Measurements from ENCODE around the gene GPR18. TPM values are rescaled to one million over a fixed set of nuclear protein-coding genes. Genes with fewer than 3 reads are reported as not detected.
A peak's percentile ranks its signal among the peaks of the same experiment; 100 is the strongest.

Gene GPR18
- total and polyA plus RNA-seq, 2 of the 13 experiments (the other 11 are each of a cell fraction or from before 2014, with no cell fraction given) = not detected

DNA sequence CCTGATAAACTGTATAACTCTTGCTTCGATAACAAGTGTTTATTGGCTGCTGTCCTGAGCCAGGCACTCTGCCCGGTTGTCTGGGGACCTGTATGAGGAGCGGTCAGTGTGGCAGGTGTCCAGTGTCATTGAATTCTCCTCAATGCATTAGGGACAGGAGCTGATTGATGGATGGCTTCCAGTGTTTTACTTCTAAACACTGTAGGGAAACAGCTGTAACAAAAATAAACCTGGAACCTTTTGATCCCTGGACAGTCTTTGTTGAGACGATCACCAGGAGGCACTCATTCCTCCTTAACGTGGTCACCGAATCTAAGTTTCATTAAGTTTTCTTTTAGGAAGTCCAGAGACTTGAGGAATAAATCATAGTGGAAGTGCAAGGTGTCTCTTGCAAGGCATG lies 39.6 kb downstream of the GPR18 start (continued):
- TF ChIP-seq TFDP1 (CRISPR knock-in tag; IDR thresholded peaks at IDR 0.05; ENCODE audit: borderline replicate concordance) = no peak
- TF ChIP-seq ZNF292 (CRISPR knock-in tag; IDR thresholded peaks at IDR 0.05; ENCODE audit: borderline replicate concordance, low read depth) = no peak
- no peak for TF ChIP-seq NFIC (IDR thresholded peaks at IDR 0.05; ENCODE audit: low read length)

GRCh38 chr13:99218126-99218525 lies 40.1 kb downstream of the GPR18 start:
- peaks cover 3% of the 10 kb centered on the region for H4K20me1 ChIP-seq (ENCODE audit: insufficient read depth, low read length)
- H3K4me1 ChIP-seq (ENCODE audit: insufficient read depth, low read length) = no peaks in the 10 kb centered on the region
- ChIA-PET CTCF (ENCODE audit: low intra/inter-chr PET ratio, low total read pairs) (no interaction called here), POLR2A (interaction anchor here (1.1 kb wide), 1 partner anchor 16 kb away, joined by 4 read pairs; no protein-coding TSS in a partner anchor)
- in situ Hi-C loops (cut with HindIII; ENCODE audit: extremely low pct_ligation_motif_present, low pct_unique_long_range_greater_than_20kb) = no loop called here
- H3K36me3 ChIP-seq (replicated peaks in 1 of 2; ENCODE audit: control insufficient read depth in 1 of 2, insufficient read depth in 2 of 2, low read length in 2 of 2) = peaks cover 0 to 15% of the 10 kb centered on the region in 2 experiments; a peak in 3 of 5 replicates
- no peak for DNase-seq (ENCODE audit: low spot score)
- H3K27me3 ChIP-seq (ENCODE audit: control insufficient read depth in 1 of 2, insufficient read depth in 2 of 2, low read length in 2 of 2) = no peaks in the 10 kb centered on the region
- H2AFZ ChIP-seq (ENCODE audit: low read length) = no peak overlapping the region
- no peak for FAIRE-seq
- H3K27ac ChIP-seq (ENCODE audit: extremely low read length, insufficient read depth, low read length) = no peak overlapping the region
- H3K9ac ChIP-seq (ENCODE audit: insufficient read depth, low read depth, low read length) = no peak overlapping the region
- no peak for ATAC-seq
- no peak overlapping the region for H3K4me3 ChIP-seq (replicated peaks in 1 of 3; ENCODE audit: insufficient read depth in 1 of 3, low read depth in 2 of 3, low read length in 3 of 3)
- intact Hi-C loops (cut with micrococcal nuclease; ENCODE audit: unreplicated experiment) = no loop called here
- no peaks in the 10 kb centered on the region for H3K9me3 ChIP-seq (ENCODE audit: low read length)
- no TSS peak for BruUV-seq (replicated peaks)
- TF ChIP-seq MAFK (conservative IDR thresholded peaks at IDR 0.05 in 1 of 2, IDR thresholded peaks at IDR 0.05 in 1 of 2; ENCODE audit: low read length in 2 of 2) (peak; percentile 57 to 63), MAFF (IDR thresholded peaks at IDR 0.05; ENCODE audit: low read depth, low read length) (peak; percentile 40)
- TF ChIP-seq, protein P1, sequence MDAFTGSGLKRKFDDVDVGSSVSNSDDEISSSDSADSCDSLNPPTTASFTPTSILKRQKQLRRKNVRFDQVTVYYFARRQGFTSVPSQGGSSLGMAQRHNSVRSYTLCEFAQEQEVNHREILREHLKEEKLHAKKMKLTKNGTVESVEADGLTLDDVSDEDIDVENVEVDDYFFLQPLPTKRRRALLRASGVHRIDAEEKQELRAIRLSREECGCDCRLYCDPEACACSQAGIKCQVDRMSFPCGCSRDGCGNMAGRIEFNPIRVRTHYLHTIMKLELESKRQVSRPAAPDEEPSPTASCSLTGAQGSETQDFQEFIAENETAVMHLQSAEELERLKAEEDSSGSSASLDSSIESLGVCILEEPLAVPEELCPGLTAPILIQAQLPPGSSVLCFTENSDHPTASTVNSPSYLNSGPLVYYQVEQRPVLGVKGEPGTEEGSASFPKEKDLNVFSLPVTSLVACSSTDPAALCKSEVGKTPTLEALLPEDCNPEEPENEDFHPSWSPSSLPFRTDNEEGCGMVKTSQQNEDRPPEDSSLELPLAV (CRISPR knock-in tag; conservative IDR thresholded peaks at IDR 0.05; ENCODE audit: low read depth) = no peak
- H3K4me2 ChIP-seq (ENCODE audit: low read depth, low read length) = no peak overlapping the region
- H3K79me2 ChIP-seq (ENCODE audit: insufficient read depth, low read length) = peaks cover 81% of the 10 kb centered on the region
